Measurements from ENCODE around the gene CHN1.

CHN1 gene

GRCh38 chr2:174815526-174815925 is 189.7 kb downstream of the CHN1 start:
- FAIRE-seq = no peak

- no peak for FAIRE-seq
Observed at GRCh38 chr2:174812037-174812436, 193.1 kb downstream of the CHN1 start.

- FAIRE-seq = no peak
Observed at GRCh38 chr2:174807931-174808330, 197.2 kb downstream of the CHN1 start.

GRCh38 chr2:174805803-174806202 is 199.4 kb downstream of the CHN1 start:
- FAIRE-seq = no peak

- no peak for FAIRE-seq
Observed at GRCh38 chr2:174802459-174802858, 202.7 kb downstream of the CHN1 start.

- FAIRE-seq = no peak
Observed at GRCh38 chr2:174800436-174801205, 204.6 kb downstream of the CHN1 start.

GRCh38 chr2:174798801-174799200 is 206.4 kb downstream of the CHN1 start:
- no peak for FAIRE-seq

GRCh38 chr2:174797781-174798276 is 207.4 kb downstream of the CHN1 start:
- FAIRE-seq = no peak

- FAIRE-seq = no peak
Observed at GRCh38 chr2:174796319-174796771, 208.8 kb downstream of the CHN1 start.

- FAIRE-seq = no peak
Observed at GRCh38 chr2:174794851-174795374, 210.3 kb downstream of the CHN1 start.

GRCh38 chr2:174792309-174793025 is 212.7 kb downstream of the CHN1 start:
- no peak for FAIRE-seq

- FAIRE-seq = no peak
Observed at GRCh38 chr2:174791746-174792280, 213.4 kb downstream of the CHN1 start.

- FAIRE-seq = no peak
Observed at GRCh38 chr2:174791020-174791419, 214.2 kb downstream of the CHN1 start.

- no peak for FAIRE-seq
Observed at GRCh38 chr2:174789001-174789400, 216.2 kb downstream of the CHN1 start.

- FAIRE-seq = no peak
Observed at GRCh38 chr2:174788291-174788929, 216.8 kb downstream of the CHN1 start.

- FAIRE-seq = no peak
Observed at GRCh38 chr2:174787487-174788205, 217.5 kb downstream of the CHN1 start.

- no peak for FAIRE-seq
Observed at GRCh38 chr2:174786066-174786725, 219.0 kb downstream of the CHN1 start.

- FAIRE-seq = no peak
Observed at GRCh38 chr2:174785481-174785880, 219.7 kb downstream of the CHN1 start.

GRCh38 chr2:174784909-174785308 is 220.3 kb downstream of the CHN1 start:
- FAIRE-seq = no peak

- FAIRE-seq = no peak
Observed at GRCh38 chr2:174784316-174784715, 220.9 kb downstream of the CHN1 start.

GRCh38 chr2:174781996-174782395 is 223.2 kb downstream of the CHN1 start:
- FAIRE-seq = no peak

GRCh38 chr2:174781298-174781697 is 223.9 kb downstream of the CHN1 start:
- no peak for FAIRE-seq

Measured in A204.1 (cell line).